H1 (cell line): Measurements from ENCODE around the gene LRRC46.

Experiments
- MAX ChIP-seq: IDR thresholded peaks from 2 replicates; pipeline ENCODE4 v1.6.1; 2012; ENCODE audit warnings: inconsistent platforms
- POLR2A ChIP-seq, 2 experiments: IDR thresholded peaks; 1 replicate in 1 of 2; 2 replicates in 1 of 2; pipeline ENCODE4 v1.6.1; 2011; ENCODE audit warnings: low read depth in 2 of 2, low read length in 2 of 2, mild to moderate bottlenecking in 2 of 2; ENCODE audit errors: control extremely low read depth in 1 of 2
- SRF ChIP-seq: IDR thresholded peaks from 2 replicates; pipeline ENCODE4 v1.6.1; 2011; ENCODE audit warnings: mild to moderate bottlenecking, low read depth, low read length, moderate library complexity
- ZNF274 ChIP-seq: IDR thresholded peaks from 2 replicates; pipeline ENCODE4 v1.7.0; 2012; ENCODE audit warnings: low read length, borderline replicate concordance; ENCODE audit errors: extremely low read depth

- TF ChIP-seq MAX: no peak
- no peak for TF ChIP-seq ZNF274
- TF ChIP-seq POLR2A (IDR thresholded peaks at IDR 0.05; ENCODE audit: control extremely low read depth in 1 of 2, low read depth in 2 of 2, low read length in 2 of 2): no peak
- no peak for TF ChIP-seq SRF
Observed at GRCh38 chr17:47862621-47863440, 31.4 kb downstream of the LRRC46 start.
